Cardiac ventricle fibroblast (primary cell): ENCODE results near the gene COPRS. TPM values are rescaled to one million over a fixed set of nuclear protein-coding genes. Genes with fewer than 3 reads are reported as not detected.

ENCODE experiments used
- total RNA-seq: library from RNA; depleted of rRNA; stranded (reverse); fragments of >200 nt; gene quantifications from 2 replicates; pipeline ENCODE4 v1.2.3, GENCODE V29; 2015

COPRS gene, protein sequence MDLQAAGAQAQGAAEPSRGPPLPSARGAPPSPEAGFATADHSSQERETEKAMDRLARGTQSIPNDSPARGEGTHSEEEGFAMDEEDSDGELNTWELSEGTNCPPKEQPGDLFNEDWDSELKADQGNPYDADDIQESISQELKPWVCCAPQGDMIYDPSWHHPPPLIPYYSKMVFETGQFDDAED
- 70.4 and 131 TPM in 2 replicates for total RNA-seq

DNA sequence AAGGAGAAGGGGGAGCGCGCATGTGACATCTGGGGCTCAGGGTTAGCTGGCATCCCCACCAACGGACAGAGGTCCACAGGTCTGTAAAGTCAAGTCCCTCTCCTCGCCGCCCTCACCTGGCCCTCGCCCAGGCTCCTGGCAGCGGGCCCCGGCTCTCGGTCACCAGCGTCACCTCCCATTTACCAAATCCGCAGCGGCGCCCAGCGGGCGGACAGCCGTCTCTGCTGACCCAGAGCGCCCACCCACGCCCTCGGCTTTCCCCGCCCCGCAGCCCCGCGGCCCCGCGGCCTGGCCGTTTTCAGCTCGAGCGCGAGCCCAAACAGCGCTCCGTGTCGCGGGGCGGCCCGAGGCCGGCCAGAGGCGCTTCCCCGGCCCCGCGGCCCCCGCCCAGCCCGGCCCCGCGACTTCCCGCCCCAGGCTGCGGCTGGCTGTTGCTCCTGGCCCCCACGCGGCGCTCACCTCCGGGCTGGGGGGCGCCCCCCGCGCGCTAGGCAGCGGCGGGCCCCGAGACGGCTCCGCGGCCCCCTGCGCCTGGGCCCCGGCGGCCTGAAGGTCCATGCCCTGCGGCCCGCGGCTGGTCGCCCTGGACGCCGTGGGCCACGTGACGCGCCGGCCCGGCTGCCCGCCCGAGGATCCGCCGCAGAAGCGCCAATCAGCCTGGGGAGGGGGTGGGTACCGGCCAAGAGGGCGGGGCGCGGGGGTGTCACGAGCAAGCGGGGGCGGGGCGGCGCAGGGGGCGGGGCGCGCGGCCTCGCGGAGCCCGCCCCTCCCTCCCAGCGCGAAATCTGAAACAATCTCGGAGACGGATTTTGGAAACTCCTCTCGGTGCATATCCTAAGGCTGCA is at the start of gene COPRS:
Gene COPRS, minus strand, starts transcription at position 603 of the 845 bp plus-strand sequence. Its CDS starts 45 bp downstream, at position 558.

Other genes starting within 250 kb of the COPRS start
- gene UTP6, start 42.5 kb upstream of the COPRS start, total RNA-seq, result 24.2 and 38.8 TPM in 2 replicates
- 12.0 and 13.9 TPM in 2 replicates for gene SUZ12, start 77.8 kb upstream of the COPRS start, total RNA-seq
- 3.4 and 6.0 TPM in 2 replicates for gene LRRC37B, start 148.1 kb upstream of the COPRS start, total RNA-seq